GM23248 (cell line): ENCODE data around the gene SLC45A2. TPM values are rescaled to one million over a fixed set of nuclear protein-coding genes. Genes with fewer than 3 reads are reported as not detected.

Source experiments
- DNase-seq: peaks from one replicate; pipeline ENCODE4 v3.0.0-alpha.2; 2015
- H2AFZ ChIP-seq: fragments of 200-600 bp; sonication (generic); 2 replicates; pipeline ENCODE4 v1.6.1; 2016; ENCODE audit warnings: antibody characterized with exemption
- H3F3A ChIP-seq: fragments of 200-600 bp; sonication (generic); 2 replicates; pipeline ENCODE4 v1.6.1; 2016; ENCODE audit warnings: mild to moderate bottlenecking, antibody characterized with exemption, mixed run types; ENCODE audit not compliant: insufficient read depth
- H3K27ac ChIP-seq: fragments of 200-600 bp; sonication (generic); 2 replicates; pipeline ENCODE4 v1.5.1; 2016; ENCODE audit warnings: mild to moderate bottlenecking
- H3K27me3 ChIP-seq: fragments of 200-600 bp; sonication (generic); replicated peaks from 2 replicates; pipeline ENCODE4 v1.6.1; 2016; ENCODE audit warnings: mild to moderate bottlenecking; ENCODE audit not compliant: insufficient read depth
- H3K36me3 ChIP-seq: fragments of 200-600 bp; sonication (generic); 2 replicates; pipeline ENCODE4 v1.6.1; 2016; ENCODE audit warnings: low read depth, mild to moderate bottlenecking
- H3K4me1 ChIP-seq: fragments of 200-600 bp; sonication (generic); 2 replicates; pipeline ENCODE4 v1.6.1; 2016; ENCODE audit warnings: mild to moderate bottlenecking; ENCODE audit not compliant: insufficient read depth
- H3K4me2 ChIP-seq: fragments of 200-600 bp; sonication (generic); one replicate; pipeline ENCODE4 v1.6.1; 2016; ENCODE audit warnings: mild to moderate bottlenecking; ENCODE audit not compliant: unreplicated experiment
- H3K4me3 ChIP-seq: fragments of 200-600 bp; sonication (generic); 2 replicates; pipeline ENCODE4 v1.5.1; 2016; ENCODE audit warnings: mild to moderate bottlenecking
- H3K79me2 ChIP-seq: fragments of 200-600 bp; sonication (generic); 2 replicates; pipeline ENCODE4 v1.6.1; 2016; ENCODE audit warnings: mild to moderate bottlenecking; ENCODE audit not compliant: insufficient read depth
- H3K9ac ChIP-seq: fragments of 200-600 bp; sonication (generic); 2 replicates; pipeline ENCODE4 v1.6.1; 2016; ENCODE audit warnings: mild to moderate bottlenecking
- H3K9me2 ChIP-seq: fragments of 200-600 bp; sonication (generic); 2 replicates; pipeline ENCODE4 v1.6.1; 2016; ENCODE audit warnings: mixed run types, mild to moderate bottlenecking, moderate library complexity; ENCODE audit not compliant: insufficient read depth
- H3K9me3 ChIP-seq: fragments of 200-600 bp; sonication (generic); one replicate; pipeline ENCODE4 v1.6.1; 2017; ENCODE audit warnings: low read depth
- H4K20me1 ChIP-seq: fragments of 200-600 bp; sonication (generic); 2 replicates; pipeline ENCODE4 v1.6.0; 2016; ENCODE audit not compliant: insufficient read depth
- EZH2 ChIP-seq: fragments of 200-600 bp; sonication (generic); IDR thresholded peaks from 2 replicates; pipeline ENCODE4 v1.6.1; 2018; ENCODE audit warnings: antibody characterized with exemption, mild to moderate bottlenecking; ENCODE audit not compliant: insufficient read depth, poor library complexity, severe bottlenecking
- EZH2phosphoT487 ChIP-seq: fragments of 200-600 bp; sonication (generic); IDR thresholded peaks from 2 replicates; pipeline ENCODE4 v1.6.1; 2018; ENCODE audit warnings: antibody characterized with exemption, moderate library complexity, mild to moderate bottlenecking, low read depth; ENCODE audit not compliant: insufficient read depth
- WGBS, 2 experiments: methylation state at CpG; one replicate each; pipeline ENCODE4 v1.1.6; 2015 to 2017; ENCODE audit warnings: low lambda C conversion rate in 2 of 2, low coverage in 1 of 2; ENCODE audit errors: missing lambda C conversion rate in 2 of 2; 5-methylcytosine and 5-hydroxymethylcytosine counted together
- in situ Hi-C: fragments of 300-500 bp; cut with MboI; formaldehyde crosslinking; loops from 2 replicates; pipeline ENCODE4 v1.15.0; 2020
- polyA plus RNA-seq: library from polyadenylated mRNA; unstranded; fragments of >200 nt; fragmentation: Nextera tagmentation; extraction: Ambion mirVana; gene quantifications from 2 replicates; pipeline ENCODE4 v1.2.1, GENCODE V29; 2016
- total RNA-seq: library from RNA; depleted of rRNA; stranded (reverse); fragments of >200 nt; shearing (Covaris generic); gene quantifications from 2 replicates; pipeline ENCODE4 v1.2.3, GENCODE V29; 2014

The SLC45A2 gene
- total and polyA plus RNA-seq, 2 experiments from 2014 or later = not detected

DNA sequence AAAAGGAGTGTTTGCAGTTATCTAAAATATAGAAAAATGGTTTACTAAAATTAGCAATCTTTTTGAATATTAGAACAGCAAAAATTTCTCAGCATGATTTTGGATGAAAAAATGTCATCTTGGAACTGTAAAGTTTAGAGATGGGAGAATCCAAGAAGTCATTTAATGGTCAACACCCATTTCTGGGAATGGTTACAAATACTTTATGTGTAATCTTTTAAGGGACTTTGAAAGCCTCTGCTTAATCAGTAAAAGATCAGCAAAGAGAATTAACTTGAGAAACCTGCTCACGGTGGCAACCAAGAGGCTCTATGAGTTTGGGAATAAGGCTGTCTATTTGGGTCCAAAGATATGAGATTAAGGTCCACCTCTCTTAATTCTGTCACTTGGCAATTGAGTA, 45.6 kb upstream of the SLC45A2 start:
- no peaks in the 10 kb centered on the region for H3F3A ChIP-seq
- H3K4me1 ChIP-seq = no peaks in the 10 kb centered on the region
- DNase-seq = no peak
- no peak overlapping the region for H3K9ac ChIP-seq
- no peak overlapping the region for H2AFZ ChIP-seq
- no peaks in the 10 kb centered on the region for H3K9me3 ChIP-seq
- no peak overlapping the region for H3K27ac ChIP-seq
- H3K4me2 ChIP-seq = no peak overlapping the region
- no peaks in the 10 kb centered on the region for H4K20me1 ChIP-seq
- 9 to 12% methylated on average over 1 of the region's 1 CpG for WGBS, 2 experiments
- no peaks in the 10 kb centered on the region for H3K36me3 ChIP-seq
- H3K79me2 ChIP-seq = no peaks in the 10 kb centered on the region
- no peaks in the 10 kb centered on the region for H3K9me2 ChIP-seq
- no peak overlapping the region for H3K4me3 ChIP-seq
- no peaks in the 10 kb centered on the region for H3K27me3 ChIP-seq
- in situ Hi-C loops = no loop called here
- TF ChIP-seq EZH2phosphoT487 = no peak
- TF ChIP-seq EZH2 = no peak

- Histone ChIP-seq H3F3A (no peaks in the 10 kb centered on the region), H4K20me1 (no peaks in the 10 kb centered on the region), H3K27ac (no peak overlapping the region), H3K9me2 (no peaks in the 10 kb centered on the region), H3K36me3 (no peaks in the 10 kb centered on the region), H3K27me3 (no peaks in the 10 kb centered on the region), H3K4me1 (no peaks in the 10 kb centered on the region), H3K4me3 (no peak overlapping the region), H3K9ac (no peak overlapping the region), H3K79me2 (no peaks in the 10 kb centered on the region), H2AFZ (no peak overlapping the region), H3K9me3 (no peaks in the 10 kb centered on the region), H3K4me2 (no peak overlapping the region)
- 71 to 74% methylated on average over 3 of the region's 3 CpGs for WGBS, 2 experiments
- no peak for DNase-seq
- in situ Hi-C loops = no loop called here
- no peak for TF ChIP-seq EZH2
- no peak for TF ChIP-seq EZH2phosphoT487
These were observed 43.9 kb upstream of the SLC45A2 start for GRCh38 chr5:34028349-34028748.

DNA sequence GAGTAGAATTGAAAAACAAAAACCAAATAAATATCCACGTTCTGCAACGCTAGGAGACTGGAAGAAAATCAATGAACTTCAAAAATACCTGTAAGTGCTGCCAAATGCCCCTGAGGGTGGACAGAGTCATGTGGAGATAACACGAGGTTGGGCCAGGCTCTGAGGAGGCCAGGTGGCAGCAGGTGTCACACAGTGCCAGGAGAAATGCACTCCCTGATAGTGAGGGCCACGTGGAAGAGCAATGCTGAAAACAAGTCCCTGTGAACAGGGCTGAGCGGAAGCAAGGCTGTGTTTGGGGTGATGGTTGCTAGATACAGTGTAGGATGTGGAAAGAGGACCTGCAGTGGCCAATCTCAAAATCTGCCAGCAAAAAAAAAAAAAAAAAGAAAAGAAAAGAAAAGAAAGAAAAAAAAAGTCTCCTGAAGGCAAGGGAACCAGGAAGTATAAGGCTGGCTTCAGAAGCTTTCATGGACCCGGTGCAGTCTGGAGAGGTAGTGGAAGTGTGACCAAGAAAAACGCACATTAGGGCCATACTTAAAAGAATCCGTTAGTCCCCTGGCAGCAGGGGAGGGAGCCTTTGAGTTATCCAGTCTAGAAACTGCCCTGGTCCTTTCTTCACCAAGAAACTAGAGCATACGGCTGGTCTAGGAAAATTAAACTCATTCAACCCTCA, 41.7 kb upstream of the SLC45A2 start:
- in situ Hi-C loops = no loop called here
- H4K20me1 ChIP-seq = no peaks in the 10 kb centered on the region
- H3K9me3 ChIP-seq = no peaks in the 10 kb centered on the region
- no peaks in the 10 kb centered on the region for H3K9me2 ChIP-seq
- whole genome bisulfite sequencing, 2 experiments = 81 to 85% methylated on average over 9 of the region's 9 CpGs
- no peak for TF ChIP-seq EZH2phosphoT487
- TF ChIP-seq EZH2 = no peak
- H3F3A ChIP-seq = peaks cover 19% of the 10 kb centered on the region
- H2AFZ ChIP-seq = no peak overlapping the region
- no peaks in the 10 kb centered on the region for H3K36me3 ChIP-seq
- peaks cover 18% of the 10 kb centered on the region for H3K4me1 ChIP-seq
- no peak for DNase-seq
- H3K4me3 ChIP-seq = no peak overlapping the region
- H3K4me2 ChIP-seq = no peak overlapping the region
- H3K27me3 ChIP-seq = no peaks in the 10 kb centered on the region
- H3K27ac ChIP-seq = no peak overlapping the region
- H3K79me2 ChIP-seq = no peaks in the 10 kb centered on the region
- H3K9ac ChIP-seq = no peak overlapping the region

DNA sequence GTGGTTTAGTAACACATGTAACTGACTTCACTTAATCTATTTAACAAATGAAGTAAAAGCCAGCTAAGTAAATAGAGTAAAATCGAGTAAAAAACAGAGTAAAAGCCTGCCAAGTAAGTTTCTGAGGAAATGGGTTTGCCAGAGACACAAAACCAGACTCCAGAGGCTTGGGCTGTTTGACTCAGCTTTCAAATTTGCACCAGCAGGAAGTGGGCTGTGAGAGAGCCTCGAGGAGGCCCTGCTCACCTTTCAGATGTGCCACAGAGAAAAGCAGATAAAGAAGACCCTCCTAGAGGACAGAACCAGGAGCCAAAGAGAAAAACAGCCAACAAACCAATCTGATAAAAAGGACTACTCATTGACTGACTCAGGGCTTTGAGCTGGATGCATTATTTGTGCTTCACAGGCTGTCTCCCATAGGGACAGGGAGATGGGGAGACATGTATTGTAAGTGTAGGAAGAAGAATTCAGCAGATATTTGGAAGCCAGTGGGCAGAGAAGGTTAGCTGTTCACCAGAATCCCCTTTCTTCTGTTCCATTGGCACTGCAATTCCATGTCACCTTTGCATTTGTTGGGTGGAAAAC, 37.7 kb upstream of the SLC45A2 start:
- peak overlapping the region; percentile 46 for H3K4me2 ChIP-seq
- H3K9me3 ChIP-seq = no peaks in the 10 kb centered on the region
- H3K36me3 ChIP-seq = no peaks in the 10 kb centered on the region
- H4K20me1 ChIP-seq = no peaks in the 10 kb centered on the region
- WGBS, 2 experiments = 2 to 3% methylated on average over 2 of the region's 2 CpGs
- in situ Hi-C loops = loop anchor here (25.0 kb wide), 1 partner anchor 865 kb away; no protein-coding TSS in a partner anchor
- peak overlapping the region; percentile 76 for H2AFZ ChIP-seq
- H3K4me3 ChIP-seq = no peak overlapping the region
- H3K9ac ChIP-seq = peak overlapping the region; percentile 35
- peak; percentile 74 for DNase-seq
- no peaks in the 10 kb centered on the region for H3K79me2 ChIP-seq
- peaks cover 22% of the 10 kb centered on the region for H3K4me1 ChIP-seq
- H3K9me2 ChIP-seq = no peaks in the 10 kb centered on the region
- TF ChIP-seq EZH2 (no peak), EZH2phosphoT487 (no peak)
- H3K27ac ChIP-seq = peak overlapping the region; percentile 80
- peaks cover 23% of the 10 kb centered on the region for H3F3A ChIP-seq
- H3K27me3 ChIP-seq = no peaks in the 10 kb centered on the region
